Muscle of back (tissue), 13 donors: ENCODE measurements around the gene DLX5. TPM values are rescaled to one million over a fixed set of nuclear protein-coding genes. Genes with fewer than 3 reads are reported as not detected.
"Not testable (repeated sequence)": the region's sequence is repeated elsewhere in the genome, so short reads cannot be mapped to it uniquely, and the experiment has no call there.

Source experiments
- DNase-seq, 3 donors: peaks; one replicate each; pipeline versions ENCODE4 v3.0.0 to v3.0.0-alpha.2; 2013
- long read RNA-seq, 9 donors: transcript quantifications; one replicate each; lab custom pipeline, GENCODE V29; 2026
- polyA plus RNA-seq, 10 donors: library from polyadenylated mRNA; unstranded; fragments of 120-200 nt; gene quantifications; one replicate each; pipeline ENCODE4 v1.2.1, GENCODE V29; 2013; ENCODE audit not compliant: insufficient read length in 10 of 10

The DLX5 gene
- polyA plus RNA-seq = 1 to 10 TPM in 2 of 10 donors, under 1 TPM in 6, not detected in 2; 0.15 to 3.1 (median 0.26) TPM
- long read RNA-seq, donor 1 = 0 reads
- long read RNA-seq, donor 2 = 0 reads
- long read RNA-seq, donor 3 = 0 reads
- long read RNA-seq, donor 4 = 0 reads
- long read RNA-seq, donor 5 = 0 reads
- long read RNA-seq, donor 6 = 0 reads
- long read RNA-seq, donor 7 = 0 reads
- long read RNA-seq, donor 8, partial matches to known transcripts = 0 of 1 reads
- long read RNA-seq, donor 8, other reads (novel, unspliced or antisense) = 0 of 1 reads
- long read RNA-seq, donor 9, partial matches to known transcripts = 0 of 1 reads
- long read RNA-seq, donor 9, other reads (novel, unspliced or antisense) = 0 of 1 reads

- DNase-seq = peak in 1 of 3 donors; percentile 65
Observed at GRCh38 chr7:97024209-97025129, at the start of gene DLX5. Gene DLX5 (minus strand): TSS chr7:97024831. CDS start chr7:97024623, 208 bp downstream.

- not testable (repeated sequence) for DNase-seq
Observed at GRCh38 chr7:97072025-97072424, 47.4 kb upstream of the DLX5 start.

- peak; percentile 16 to 59 (median 29) for DNase-seq
Observed at GRCh38 chr7:97064972-97065587, 40.4 kb upstream of the DLX5 start.

- no peak for DNase-seq
Observed at GRCh38 chr7:97064020-97064419, 39.4 kb upstream of the DLX5 start.

- no peak for DNase-seq
Observed at GRCh38 chr7:97043281-97043680, 18.6 kb upstream of the DLX5 start.

- DNase-seq = no peak
Observed at GRCh38 chr7:97039374-97040065, 14.9 kb upstream of the DLX5 start.

GRCh38 chr7:97034213-97034852, 9.7 kb upstream of the DLX5 start:
- not testable (repeated sequence) for DNase-seq

GRCh38 chr7:97027427-97028234, 3.0 kb upstream of the DLX5 start:
- peak; percentile 78 to 91 (median 83) for DNase-seq

- peak in 1 of 3 donors; percentile 13 for DNase-seq
Observed at GRCh38 chr7:97026715-97027426, 2.2 kb upstream of the DLX5 start.

GRCh38 chr7:97025983-97026714, 1.5 kb upstream of the DLX5 start:
- peak in 1 of 3 donors; percentile 40 for DNase-seq

- peak in 1 of 3 donors; percentile 4 for DNase-seq
Observed at GRCh38 chr7:97025130-97025499, 484 bp upstream of the DLX5 start.

GRCh38 chr7:97022491-97023306, 1.9 kb downstream of the DLX5 start:
- peak in 1 of 3 donors; percentile 19 for DNase-seq

GRCh38 chr7:97021747-97022490, 2.7 kb downstream of the DLX5 start:
- DNase-seq = peak in 1 of 3 donors; percentile 12

- DNase-seq = peak in 1 of 3 donors; percentile 62
Observed at GRCh38 chr7:97020996-97021746, 3.5 kb downstream of the DLX5 start.

GRCh38 chr7:97020601-97020995, 4.0 kb downstream of the DLX5 start:
- DNase-seq = no peak

GRCh38 chr7:97019710-97020225, 4.9 kb downstream of the DLX5 start:
- DNase-seq = no peak
